ENCODE results near the gene ABAT. TPM values are rescaled to one million over a fixed set of nuclear protein-coding genes. Genes with fewer than 3 reads are reported as not detected.

Gene ABAT
- total and polyA plus RNA-seq, 2 donors from 2014 or later: 9.6 to 34.0 TPM

GRCh38 chr16:8631373-8631772 is 43.0 kb upstream of the ABAT start:
- no peaks in the 10 kb centered on the region for H3K4me1 ChIP-seq (ENCODE audit: control insufficient read depth in 2 of 3, insufficient read depth in 2 of 3, low read depth in 1 of 3, low read length in 3 of 3)
- H3K27ac ChIP-seq (ENCODE audit: low read depth in 2 of 2, low read length in 2 of 2): no peak overlapping the region
- peaks cover 7 to 72% (median 42%) of the 10 kb centered on the region in 3 donors for H3K36me3 ChIP-seq (ENCODE audit: control insufficient read depth in 2 of 3, insufficient read depth in 3 of 3, low read length in 3 of 3)
- no peak overlapping the region for H3K9ac ChIP-seq (ENCODE audit: low read length in 3 of 3)
- no peak for TF ChIP-seq CTCF (IDR thresholded peaks at IDR 0.05; ENCODE audit: borderline replicate concordance, extremely low read depth, insufficient read depth)
- intact Hi-C loops (cut with DNase I): no loop called here
- H3K9me3 ChIP-seq (ENCODE audit: control insufficient read depth in 2 of 3, insufficient read depth in 1 of 3, low read length in 3 of 3): no peaks in the 10 kb centered on the region
- no peak overlapping the region for H3K4me3 ChIP-seq (ENCODE audit: low read length in 3 of 3)
- FAIRE-seq (no peak), DNase-seq (no peak)
- H3K27me3 ChIP-seq (ENCODE audit: control insufficient read depth, insufficient read depth, low read length): no peaks in the 10 kb centered on the region

GRCh38 chr16:8631818-8632465 is 42.5 kb upstream of the ABAT start:
- Histone ChIP-seq H3K36me3 (ENCODE audit: control insufficient read depth in 2 of 3, insufficient read depth in 3 of 3, low read length in 3 of 3) (peaks cover 8 to 75% (median 42%) of the 10 kb centered on the region in 3 donors), H3K4me3 (ENCODE audit: low read length in 3 of 3) (no peak overlapping the region), H3K9ac (ENCODE audit: low read length in 3 of 3) (no peak overlapping the region), H3K27ac (ENCODE audit: low read depth in 2 of 2, low read length in 2 of 2) (no peak overlapping the region), H3K9me3 (ENCODE audit: control insufficient read depth in 2 of 3, insufficient read depth in 1 of 3, low read length in 3 of 3) (no peaks in the 10 kb centered on the region), H3K4me1 (ENCODE audit: control insufficient read depth in 2 of 3, insufficient read depth in 2 of 3, low read depth in 1 of 3, low read length in 3 of 3) (no peaks in the 10 kb centered on the region), H3K27me3 (ENCODE audit: control insufficient read depth, insufficient read depth, low read length) (no peaks in the 10 kb centered on the region)
- TF ChIP-seq CTCF (IDR thresholded peaks at IDR 0.05; ENCODE audit: borderline replicate concordance, extremely low read depth, insufficient read depth): no peak
- DNase-seq (no peak), FAIRE-seq (no peak)
- intact Hi-C loops (cut with DNase I): no loop called here

- Histone ChIP-seq H3K4me1 (ENCODE audit: control insufficient read depth in 2 of 3, insufficient read depth in 2 of 3, low read depth in 1 of 3, low read length in 3 of 3) (no peaks in the 10 kb centered on the region), H3K9ac (ENCODE audit: low read length in 3 of 3) (no peak overlapping the region), H3K4me3 (ENCODE audit: low read length in 3 of 3) (no peak overlapping the region), H3K27me3 (ENCODE audit: control insufficient read depth, insufficient read depth, low read length) (no peaks in the 10 kb centered on the region), H3K36me3 (ENCODE audit: control insufficient read depth in 2 of 3, insufficient read depth in 3 of 3, low read length in 3 of 3) (peaks cover 9 to 72% (median 40%) of the 10 kb centered on the region in 3 donors), H3K9me3 (ENCODE audit: control insufficient read depth in 2 of 3, insufficient read depth in 1 of 3, low read length in 3 of 3) (no peaks in the 10 kb centered on the region), H3K27ac (ENCODE audit: low read depth in 2 of 2, low read length in 2 of 2) (no peak overlapping the region)
- no peak for FAIRE-seq
- no peak for TF ChIP-seq CTCF (IDR thresholded peaks at IDR 0.05; ENCODE audit: borderline replicate concordance, extremely low read depth, insufficient read depth)
- DNase-seq: peak in 1 of 5 donors; percentile 7
- intact Hi-C loops (cut with DNase I): no loop called here
Measured at GRCh38 chr16:8632675-8633182, 41.7 kb upstream of the ABAT start.
